Measurements from ENCODE around the gene ZBTB5. TPM values are rescaled to one million over a fixed set of nuclear protein-coding genes. Genes with fewer than 3 reads are reported as not detected.

ZBTB5 gene
- total and polyA plus RNA-seq, 9 of the 15 experiments (the other 6 are each of a cell fraction or from before 2014, with no cell fraction given), result 2.3 to 43.2 (median 15.5) TPM

DNA sequence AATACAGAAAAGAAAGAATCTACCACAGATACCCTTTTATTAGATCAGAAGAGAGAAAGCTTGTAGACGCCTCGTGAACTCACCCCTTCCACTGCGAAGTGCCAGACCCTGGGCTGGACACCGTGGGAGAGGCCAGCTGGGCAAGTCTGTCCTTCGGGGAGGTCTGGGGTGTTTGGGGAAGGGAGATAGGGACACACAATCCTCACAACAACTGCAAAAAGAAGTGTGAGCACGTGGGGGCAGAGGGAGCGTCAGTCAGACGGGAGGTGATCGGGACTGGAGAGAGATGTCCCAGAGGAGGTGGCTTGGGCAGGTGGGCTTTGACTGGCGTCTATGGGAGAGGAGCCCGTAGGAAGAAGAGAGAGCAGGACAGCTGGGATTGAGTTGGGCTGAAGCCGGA, 70.0 kb downstream of the ZBTB5 start:
- Histone ChIP-seq H3K27me3 (ENCODE audit: control insufficient read depth in 2 of 2, insufficient read depth in 2 of 2, low read length in 2 of 2) (no peaks in the 10 kb centered on the region; a peak in 1 of 5 replicates), H4K20me1 (replicated peaks; ENCODE audit: control insufficient read depth, insufficient read depth, low read length) (no peaks in the 10 kb centered on the region), H3K9me3 (replicated peaks; ENCODE audit: control insufficient read depth, insufficient read depth, low read depth, low read length) (no peaks in the 10 kb centered on the region), H3K4me2 (ENCODE audit: insufficient read depth, low read length) (peak overlapping the region; percentile 56; the same call in 1 of the 2 replicates), H3K9me1 (ENCODE audit: control insufficient read depth, insufficient read depth, low read length) (no peaks in the 10 kb centered on the region), H3K36me3 (ENCODE audit: control insufficient read depth, insufficient read depth, low read length) (no peaks in the 10 kb centered on the region), H3K27ac (ENCODE audit: extremely low read depth, low read depth, low read length) (no peak overlapping the region), H2AFZ (ENCODE audit: low read depth, low read length) (peak overlapping the region; percentile 74), H3K4me3 (no peak overlapping the region), H3K9ac (ENCODE audit: insufficient read depth in 1 of 2, low read depth in 2 of 2, low read length in 2 of 2) (peak overlapping the region in 1 of 2 experiments; percentile 38; a peak in 1 of 4 replicates), H3K4me1 (replicated peaks in 1 of 2; ENCODE audit: control insufficient read depth in 2 of 2, insufficient read depth in 2 of 2, low read length in 2 of 2) (peaks cover 4 to 11% of the 10 kb centered on the region in 2 experiments; a peak in 2 of 5 replicates), H3K79me2 (ENCODE audit: control insufficient read depth, insufficient read depth, low read length) (no peaks in the 10 kb centered on the region)
- FAIRE-seq (no peak), DNase-seq (ENCODE audit: extremely low read depth in 1 of 4, low spot score in 3 of 4) (no peak), ATAC-seq (peak; percentile 32)
- in situ Hi-C loops (cut with MboI) (no loop called here), intact Hi-C loops (cut with micrococcal nuclease) (loop anchor here (10.0 kb wide), 1 partner anchor 270 kb away; the partner anchor contains the start of gene ZCCHC7)
- ChIA-PET CTCF (ENCODE audit: low intra/inter-chr PET ratio) (no interaction called here), POLR2A (interaction anchor here (1.0 to 1.3 kb wide), 5 partner anchors 12 to 316 kb away, joined by 3 to 5 read pairs (median 3); no protein-coding TSS in a partner anchor)
- 11% methylated on average over 12 of the region's 12 CpGs for WGBS (ENCODE audit: insufficient coverage, low coverage, missing lambda C conversion rate)
- no TSS peak for BruUV-seq (replicated peaks)
- TF ChIP-seq RFX5 (IDR thresholded peaks at IDR 0.05; ENCODE audit: low read depth, low read length) (no peak), JUN (IDR thresholded peaks at IDR 0.05; ENCODE audit: borderline replicate concordance, low read depth, low read length) (no peak), JUN (CRISPR knock-in tag; IDR thresholded peaks at IDR 0.05; ENCODE audit: borderline replicate concordance) (no peak), L3MBTL2 (IDR thresholded peaks at IDR 0.05) (peak; percentile 63), CBFA2T3 (IDR thresholded peaks at IDR 0.05) (peak; percentile 30), HDAC1 (IDR thresholded peaks at IDR 0.05) (peak in 1 of 2 experiments; percentile 39; a peak in 1 of 4 replicates)
- TF ChIP-seq, protein P1, sequence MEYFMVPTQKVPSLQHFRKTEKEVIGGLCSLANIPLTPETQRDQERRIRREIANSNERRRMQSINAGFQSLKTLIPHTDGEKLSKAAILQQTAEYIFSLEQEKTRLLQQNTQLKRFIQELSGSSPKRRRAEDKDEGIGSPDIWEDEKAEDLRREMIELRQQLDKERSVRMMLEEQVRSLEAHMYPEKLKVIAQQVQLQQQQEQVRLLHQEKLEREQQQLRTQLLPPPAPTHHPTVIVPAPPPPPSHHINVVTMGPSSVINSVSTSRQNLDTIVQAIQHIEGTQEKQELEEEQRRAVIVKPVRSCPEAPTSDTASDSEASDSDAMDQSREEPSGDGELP (CRISPR knock-in tag; IDR thresholded peaks at IDR 0.05; ENCODE audit: borderline replicate concordance), result peak; percentile 25; the same call in 1 of the 2 replicates
- TF ChIP-seq, protein P2, sequence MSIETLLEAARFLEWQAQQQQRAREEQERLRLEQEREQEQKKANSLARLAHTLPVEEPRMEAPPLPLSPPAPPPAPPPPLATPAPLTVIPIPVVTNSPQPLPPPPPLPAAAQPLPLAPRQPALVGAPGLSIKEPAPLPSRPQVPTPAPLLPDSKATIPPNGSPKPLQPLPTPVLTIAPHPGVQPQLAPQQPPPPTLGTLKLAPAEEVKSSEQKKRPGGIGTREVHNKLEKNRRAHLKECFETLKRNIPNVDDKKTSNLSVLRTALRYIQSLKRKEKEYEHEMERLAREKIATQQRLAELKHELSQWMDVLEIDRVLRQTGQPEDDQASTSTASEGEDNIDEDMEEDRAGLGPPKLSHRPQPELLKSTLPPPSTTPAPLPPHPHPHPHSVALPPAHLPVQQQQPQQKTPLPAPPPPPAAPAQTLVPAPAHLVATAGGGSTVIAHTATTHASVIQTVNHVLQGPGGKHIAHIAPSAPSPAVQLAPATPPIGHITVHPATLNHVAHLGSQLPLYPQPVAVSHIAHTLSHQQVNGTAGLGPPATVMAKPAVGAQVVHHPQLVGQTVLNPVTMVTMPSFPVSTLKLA (conservative IDR thresholded peaks at IDR 0.05), result 0 out of 4 replicates have a peak, but pooled peaks of 1 of the 2 experiments have one; percentile 29
- TF ChIP-seq, protein P3, sequence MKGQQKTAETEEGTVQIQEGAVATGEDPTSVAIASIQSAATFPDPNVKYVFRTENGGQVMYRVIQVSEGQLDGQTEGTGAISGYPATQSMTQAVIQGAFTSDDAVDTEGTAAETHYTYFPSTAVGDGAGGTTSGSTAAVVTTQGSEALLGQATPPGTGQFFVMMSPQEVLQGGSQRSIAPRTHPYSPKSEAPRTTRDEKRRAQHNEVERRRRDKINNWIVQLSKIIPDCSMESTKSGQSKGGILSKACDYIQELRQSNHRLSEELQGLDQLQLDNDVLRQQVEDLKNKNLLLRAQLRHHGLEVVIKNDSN (CRISPR knock-in tag; IDR thresholded peaks at IDR 0.05), result peak; percentile 52
- TF ChIP-seq, protein P4, sequence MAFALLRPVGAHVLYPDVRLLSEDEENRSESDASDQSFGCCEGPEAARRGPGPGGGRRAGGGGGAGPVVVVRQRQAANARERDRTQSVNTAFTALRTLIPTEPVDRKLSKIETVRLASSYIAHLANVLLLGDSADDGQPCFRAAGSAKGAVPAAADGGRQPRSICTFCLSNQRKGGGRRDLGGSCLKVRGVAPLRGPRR (CRISPR knock-in tag; IDR thresholded peaks at IDR 0.05), result no peak
- TF ChIP-seq, protein P5, sequence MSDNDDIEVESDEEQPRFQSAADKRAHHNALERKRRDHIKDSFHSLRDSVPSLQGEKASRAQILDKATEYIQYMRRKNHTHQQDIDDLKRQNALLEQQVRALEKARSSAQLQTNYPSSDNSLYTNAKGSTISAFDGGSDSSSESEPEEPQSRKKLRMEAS (CRISPR knock-in tag; IDR thresholded peaks at IDR 0.05), result peak; percentile 62
- TF ChIP-seq, protein P6, sequence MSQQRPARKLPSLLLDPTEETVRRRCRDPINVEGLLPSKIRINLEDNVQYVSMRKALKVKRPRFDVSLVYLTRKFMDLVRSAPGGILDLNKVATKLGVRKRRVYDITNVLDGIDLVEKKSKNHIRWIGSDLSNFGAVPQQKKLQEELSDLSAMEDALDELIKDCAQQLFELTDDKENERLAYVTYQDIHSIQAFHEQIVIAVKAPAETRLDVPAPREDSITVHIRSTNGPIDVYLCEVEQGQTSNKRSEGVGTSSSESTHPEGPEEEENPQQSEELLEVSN (IDR thresholded peaks at IDR 0.05; ENCODE audit: borderline replicate concordance in 1 of 2, extremely low read depth in 1 of 2, insufficient read depth in 1 of 2, insufficient read length in 1 of 2, low read depth in 1 of 2, low read length in 1 of 2, poor library complexity in 1 of 2, severe bottlenecking in 1 of 2), result peak in 1 of 2 experiments; percentile 39

All from K562 (cell line).